B cell (primary cell): Measurements from ENCODE around the gene DYNLT4. TPM values are rescaled to one million over a fixed set of nuclear protein-coding genes. Genes with fewer than 3 reads are reported as not detected.

Source experiments
- ATAC-seq: fragments of 200-7000 bp; cut with Tn5 transposase; one replicate; pipeline ENCODE4 v1.10.0; 2021; ENCODE audit warnings: low read depth, mild to moderate bottlenecking, moderate number of reproducible peaks, moderate library complexity
- CTCF ChIA-PET: fragments of 350-600 bp; sonication (Branson Sonifier 250); formaldehyde crosslinking; loops from one replicate; lab custom pipeline; 2021; ENCODE audit warnings: antibody characterized with exemption, inconsistent platforms; lab: Charles Lee
- POLR2A ChIA-PET: fragments of 350-600 bp; sonication (Branson Sonifier 250); formaldehyde crosslinking; loops from one replicate; lab custom pipeline; 2021; ENCODE audit warnings: antibody characterized with exemption; lab: Charles Lee
- DNase-seq: peaks from one replicate; pipeline ENCODE4 v3.0.0; 2013
- H2AFZ ChIP-seq: 2 replicates; pipeline ENCODE4 v1.6.1; 2012; ENCODE audit warnings: mild to moderate bottlenecking, low read depth, low read length; ENCODE audit not compliant: insufficient read depth, poor library complexity, severe bottlenecking
- H3K27ac ChIP-seq, 2 donors: 1 replicate in 1 of 2; 2 replicates in 1 of 2; pipeline ENCODE4 v1.5.1; 2012 to 2013; ENCODE audit warnings: low read length in 2 of 2, mild to moderate bottlenecking in 2 of 2, moderate library complexity in 1 of 2
- H3K27me3 ChIP-seq, 4 experiments: fragments of 200-600 bp in 1 of 4; sonication (generic) in 1 of 4; replicated peaks in 1 of 4; 1 replicate in 2 of 4; 2 replicates in 2 of 4; pipeline versions ENCODE4 v1.6.1 to v1.7.0; 2013 to 2016; ENCODE audit warnings: low read length in 3 of 4, mild to moderate bottlenecking in 2 of 4, mixed read lengths in 1 of 4, moderate library complexity in 1 of 4; ENCODE audit not compliant: insufficient read depth in 4 of 4, control insufficient read depth in 3 of 4; ENCODE audit errors: control extremely low read depth in 1 of 4
- H3K36me3 ChIP-seq, 2 experiments: replicated peaks in 1 of 2; 1 replicate in 1 of 2; 2 replicates in 1 of 2; pipeline versions ENCODE4 v1.6.1 to v1.7.1; 2013; ENCODE audit warnings: low read length in 1 of 2; ENCODE audit not compliant: insufficient read depth in 2 of 2, control insufficient read depth in 1 of 2; ENCODE audit errors: control extremely low read depth in 1 of 2, extremely low read depth in 1 of 2
- H3K4me1 ChIP-seq, 2 donors: fragments of 200-600 bp in 1 of 2; sonication (generic) in 1 of 2; 1 replicate in 1 of 2; 2 replicates in 1 of 2; pipeline versions ENCODE4 v1.5.1 to v1.6.1; 2013 to 2017; ENCODE audit warnings: low read length in 2 of 2; ENCODE audit not compliant: control insufficient read depth in 2 of 2, insufficient read depth in 2 of 2
- H3K4me2 ChIP-seq: replicated peaks from 2 replicates; pipeline ENCODE3; 2012; ENCODE audit warnings: mild to moderate bottlenecking, low read depth, low read length; ENCODE audit not compliant: poor library complexity, severe bottlenecking
- H3K4me3 ChIP-seq, 5 experiments: fragments of 200-600 bp in 1 of 5; sonication (generic) in 1 of 5; 1 replicate in 3 of 5; 2 replicates in 2 of 5; pipeline versions ENCODE4 v1.5.1 to v1.7.0; 2011 to 2016; ENCODE audit warnings: low read length in 4 of 5, mild to moderate bottlenecking in 4 of 5, low read depth in 2 of 5, control low read depth in 1 of 5, moderate library complexity in 1 of 5; ENCODE audit not compliant: insufficient read depth in 1 of 5; ENCODE audit errors: control extremely low read depth in 1 of 5, extremely low read depth in 1 of 5
- H3K79me2 ChIP-seq: fragments of 200-600 bp; sonication (generic); one replicate; pipeline ENCODE4 v1.6.0; 2016; ENCODE audit warnings: low read length; ENCODE audit not compliant: control insufficient read depth, insufficient read depth
- H3K9ac ChIP-seq: fragments of 200-600 bp; sonication (generic); 2 replicates; pipeline ENCODE4 v1.6.1; 2017; ENCODE audit warnings: mild to moderate bottlenecking, low read length, moderate library complexity
- H3K9me3 ChIP-seq, 3 donors: one replicate each; pipeline versions ENCODE4 v1.6.1 to v1.7.1; 2013; ENCODE audit warnings: low read length in 2 of 3; ENCODE audit not compliant: control insufficient read depth in 2 of 3, insufficient read depth in 1 of 3; ENCODE audit errors: control extremely low read depth in 1 of 3
- H4K20me1 ChIP-seq: 2 replicates; pipeline ENCODE4 v1.6.0; 2012; ENCODE audit warnings: mild to moderate bottlenecking, low read length; ENCODE audit not compliant: insufficient read depth, control insufficient read depth, poor library complexity, severe bottlenecking
- H3K27ac Mint-ChIP-seq: one replicate; pipeline ENCODE4 v1.8.0; 2021; ENCODE audit warnings: mixed read lengths
- H3K27me3 Mint-ChIP-seq: one replicate; pipeline ENCODE4 v1.8.0; 2021; ENCODE audit warnings: mixed read lengths
- H3K4me1 Mint-ChIP-seq: one replicate; pipeline ENCODE4 v1.8.0; 2021; ENCODE audit warnings: mixed read lengths
- H3K4me3 Mint-ChIP-seq: one replicate; pipeline ENCODE4 v1.8.0; 2021; ENCODE audit warnings: mixed read lengths
- H3K9me3 Mint-ChIP-seq: one replicate; pipeline ENCODE4 v1.8.0; 2022; ENCODE audit warnings: mixed read lengths; ENCODE audit not compliant: insufficient read depth
- EZH2 ChIP-seq: IDR thresholded peaks from 2 replicates; pipeline ENCODE4 v1.6.1; 2012; ENCODE audit warnings: borderline replicate concordance, low read depth, mild to moderate bottlenecking, moderate library complexity, low read length; ENCODE audit not compliant: insufficient read depth, poor library complexity, severe bottlenecking
- WGBS: methylation state at CpG from one replicate; pipeline ENCODE4 v1.1.5; 2013; ENCODE audit warnings: missing lambda C conversion rate; ENCODE audit not compliant: insufficient coverage; 5-methylcytosine and 5-hydroxymethylcytosine counted together
- intact Hi-C: fragments of 100-400 bp; cut with micrococcal nuclease; formaldehyde crosslinking; loops from one replicate; pipeline ENCODE4 v1.10.0; 2022
- polyA plus RNA-seq: library from polyadenylated mRNA; depleted of rRNA; stranded (reverse); fragments of >200 nt; gene quantifications from 2 replicates; pipeline ENCODE4 v1.2.3, GENCODE V29; 2012
- total RNA-seq, 2 donors: library from RNA; stranded (reverse); fragments of 120-200 nt in 1 of 2; gene quantifications; 1 replicate in 1 of 2; 2 replicates in 1 of 2; pipeline versions ENCODE4 v1.2.3 to v1.2.4, GENCODE V29; 2013 to 2022
- TF ChIP-seq, protein P1 (sequence below): fragments of 200-600 bp; IDR thresholded peaks from one replicate; pipeline ENCODE4 v1.8.0; 2022; ENCODE audit warnings: antibody characterized with exemption, mild to moderate bottlenecking

The DYNLT4 gene
- total and polyA plus RNA-seq, 2 donors (not counting 1 experiment from before 2014, with no cell fraction given): 0.19 to 0.39 TPM

- Histone ChIP-seq H3K4me2 (peak overlapping the region; percentile 88), H3K9me3 (no peaks in the 10 kb centered on the region), H3K4me1 (peaks cover 13 to 20% of the 10 kb centered on the region in 2 donors), H4K20me1 (no peaks in the 10 kb centered on the region), H3K27ac (peak overlapping the region; percentile 99 to 100), H2AFZ (peak overlapping the region; percentile 87), H3K79me2 (no peaks in the 10 kb centered on the region), H3K27me3 (no peaks in the 10 kb centered on the region), H3K36me3 (no peaks in the 10 kb centered on the region), H3K9ac (peak overlapping the region; percentile 92), H3K4me3 (peak overlapping the region; percentile 56 to 80 (median 66))
- Mint-ChIP-seq H3K4me1 (peaks cover 29% of the 10 kb centered on the region), H3K4me3 (peak overlapping the region; percentile 93), H3K27me3 (no peaks in the 10 kb centered on the region), H3K9me3 (no peaks in the 10 kb centered on the region), H3K27ac (peak overlapping the region; percentile 100)
- intact Hi-C loops: loop anchor here (1.0 kb wide), 2 partner anchors 16 to 45 kb away; partner anchors contain the start of gene RPS8
- ATAC-seq (no peak), DNase-seq (no peak)
- ChIA-PET POLR2A (interaction anchor here (0.5 to 5.2 kb wide), 10 partner anchors 12 to 483 kb away, joined by 3 to 61 read pairs (median 10); partner anchors contain the start of genes BEST4, BTBD19, DYNLT4 and EIF2B3), CTCF (interaction anchor here (0.8 to 6.7 kb wide), 10 partner anchors 11 to 483 kb away, joined by 3 to 70 read pairs (median 4); partner anchors contain the start of genes BTBD19, HECTD3, PLK3 and RNU5D-1)
- WGBS: 17% methylated on average over 22 of the region's 25 CpGs
- no peak for TF ChIP-seq EZH2
- TF ChIP-seq, protein P1, sequence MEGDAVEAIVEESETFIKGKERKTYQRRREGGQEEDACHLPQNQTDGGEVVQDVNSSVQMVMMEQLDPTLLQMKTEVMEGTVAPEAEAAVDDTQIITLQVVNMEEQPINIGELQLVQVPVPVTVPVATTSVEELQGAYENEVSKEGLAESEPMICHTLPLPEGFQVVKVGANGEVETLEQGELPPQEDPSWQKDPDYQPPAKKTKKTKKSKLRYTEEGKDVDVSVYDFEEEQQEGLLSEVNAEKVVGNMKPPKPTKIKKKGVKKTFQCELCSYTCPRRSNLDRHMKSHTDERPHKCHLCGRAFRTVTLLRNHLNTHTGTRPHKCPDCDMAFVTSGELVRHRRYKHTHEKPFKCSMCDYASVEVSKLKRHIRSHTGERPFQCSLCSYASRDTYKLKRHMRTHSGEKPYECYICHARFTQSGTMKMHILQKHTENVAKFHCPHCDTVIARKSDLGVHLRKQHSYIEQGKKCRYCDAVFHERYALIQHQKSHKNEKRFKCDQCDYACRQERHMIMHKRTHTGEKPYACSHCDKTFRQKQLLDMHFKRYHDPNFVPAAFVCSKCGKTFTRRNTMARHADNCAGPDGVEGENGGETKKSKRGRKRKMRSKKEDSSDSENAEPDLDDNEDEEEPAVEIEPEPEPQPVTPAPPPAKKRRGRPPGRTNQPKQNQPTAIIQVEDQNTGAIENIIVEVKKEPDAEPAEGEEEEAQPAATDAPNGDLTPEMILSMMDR: no peak
These were observed 13.4 kb upstream of the DYNLT4 start for GRCh38 chr1:44820328-44821239.
